HG03520 (cell line): ENCODE results near the gene HSFY2.
"Not testable (repeated sequence)": the region's sequence is repeated elsewhere in the genome, so short reads cannot be mapped to it uniquely, and the experiment has no call there.

ENCODE experiments used
- ATAC-seq: cut with Tn5 transposase; IDR thresholded peaks from one replicate; pipeline ENCODE4 v1.9.1; 2021; ENCODE audit warnings: mild to moderate bottlenecking, moderate library complexity; ENCODE audit not compliant: unreplicated experiment

The HSFY2 gene

GRCh38 chrY:18773635-18774034 is at the start of gene HSFY2:
Gene HSFY2 (minus strand): TSS chrY:18773735. CDS start chrY:18773618, 117 bp downstream.
- not testable (repeated sequence) for ATAC-seq

GRCh38 chrY:18815751-18816150 is 42.2 kb upstream of the HSFY2 start:
- ATAC-seq = not testable (repeated sequence)

GRCh38 chrY:18788757-18789406 is 15.3 kb upstream of the HSFY2 start:
- ATAC-seq = not testable (repeated sequence)

- ATAC-seq = not testable (repeated sequence)
Observed at GRCh38 chrY:18754077-18754476, 19.5 kb downstream of the HSFY2 start.

- ATAC-seq = not testable (repeated sequence)
Observed at GRCh38 chrY:18753133-18753815, 20.3 kb downstream of the HSFY2 start.

- not testable (repeated sequence) for ATAC-seq
Observed at GRCh38 chrY:18723714-18724113, 49.8 kb downstream of the HSFY2 start.
